Adrenal gland (tissue), 12 donors: Measurements from ENCODE around the gene RUNX1. TPM values are rescaled to one million over a fixed set of nuclear protein-coding genes. Genes with fewer than 3 reads are reported as not detected.

Source experiments
- DNase-seq, 7 donors: peaks; one replicate each; pipeline ENCODE4 v3.0.0-alpha.2; 2019 to 2020
- H3K27ac ChIP-seq, 5 donors: fragments of 200-600 bp; sonication (generic) in 4 of 5; 1 replicate in 3 of 5; 2 replicates in 2 of 5; pipeline versions ENCODE4 v1.5.1 to v1.8.0; 2016 to 2020; ENCODE audit warnings: mild to moderate bottlenecking in 1 of 5
- H3K27me3 ChIP-seq: fragments of 200-600 bp; 2 replicates; pipeline ENCODE4 v1.8.0; 2021
- H3K36me3 ChIP-seq, 2 donors: fragments of 200-600 bp; replicated peaks in 1 of 2; 1 replicate in 1 of 2; 2 replicates in 1 of 2; pipeline versions ENCODE4 v1.5.1 to v1.8.0; 2018 to 2022
- H3K4me1 ChIP-seq, 2 donors: fragments of 200-600 bp; replicated peaks in 1 of 2; 1 replicate in 1 of 2; 2 replicates in 1 of 2; pipeline versions ENCODE4 v1.5.1 to v1.8.0; 2018 to 2021
- H3K4me3 ChIP-seq, 4 donors: fragments of 200-600 bp; sonication (generic) in 3 of 4; one replicate each; pipeline ENCODE4 v1.5.1; 2016 to 2018
- H3K9me3 ChIP-seq, 3 donors: fragments of 200-600 bp; sonication (generic) in 1 of 3; replicated peaks in 1 of 3; 1 replicate in 2 of 3; 2 replicates in 1 of 3; pipeline versions ENCODE4 v1.5.1 to v1.8.0; 2016 to 2021
- POLR2A ChIP-seq, 2 donors: fragments of 450-650 bp; IDR thresholded peaks; one replicate each; pipeline ENCODE4 v1.6.1; 2017; ENCODE audit warnings: antibody characterized with exemption in 2 of 2, mild to moderate bottlenecking in 2 of 2, moderate library complexity in 1 of 2
- WGBS, 4 donors: extraction: QIAGEN DNeasy Blood & Tissue Kit in 2 of 4; methylation state at CpG; one replicate each; pipeline versions ENCODE4 v1.1.5 to v1.1.7; 2013 to 2017; 5-methylcytosine and 5-hydroxymethylcytosine counted together
- intact Hi-C, 2 donors: fragments of 100-400 bp; cut with DNase I; formaldehyde crosslinking; loops; one replicate each; pipeline versions ENCODE4 v1.14.1 to v1.15.0; 2022 to 2023
- polyA plus RNA-seq, 3 donors: library from polyadenylated mRNA; stranded (reverse); fragments of 200-250 nt in 2 of 3; fragments of 350-450 nt in 1 of 3; fragmentation: Illumina TruSeq in 1 of 3; extraction: RNeasy Lipid Tissue Mini Kit (QIAGEN cat#74804) in 1 of 3; gene quantifications; one replicate each; pipeline ENCODE4 v1.2.3, GENCODE V29; 2013 to 2014
- total RNA-seq, 9 donors: library from RNA; depleted of rRNA in 4 of 9; stranded (reverse); fragments of >200 nt in 4 of 9; fragments of 120-200 nt in 1 of 9; fragmentation: NEBNext Ultra II Directional in 1 of 9; extraction: Animal tissue kit (Norgen Biotek cat#: 25700) in 1 of 9; gene quantifications; one replicate each; pipeline versions ENCODE4 v1.1.0 to v1.2.4, GENCODE V29; 2013 to 2023
- TF ChIP-seq, protein P1 (sequence below), 6 experiments: fragments of 450-650 bp in 4 of 6; fragments of 200-600 bp in 2 of 6; sonication (generic) in 1 of 6; IDR thresholded peaks; 1 replicate in 5 of 6; 2 replicates in 1 of 6; pipeline versions ENCODE4 v1.5.1 to v1.8.0; 2016 to 2021; ENCODE audit warnings: antibody characterized with exemption in 6 of 6, mild to moderate bottlenecking in 2 of 6, moderate library complexity in 1 of 6
- donor health status: healthy with polysubstance abuse.
- donor health status: Bipolar disorder and iron deficiency.
- donor health status: DM: yes; HTN: yes; CAD: no.
- donor health status: DM: no; HTN: no; CAD: no.
- donor health status: DM: no; HTN: no; CAD: no.
- donor health status: DM: yes; HTN: yes; CAD: no.

The RUNX1 gene
- total and polyA plus RNA-seq, 12 donors: 0.83 to 27.2 (median 8.2) TPM

DNA sequence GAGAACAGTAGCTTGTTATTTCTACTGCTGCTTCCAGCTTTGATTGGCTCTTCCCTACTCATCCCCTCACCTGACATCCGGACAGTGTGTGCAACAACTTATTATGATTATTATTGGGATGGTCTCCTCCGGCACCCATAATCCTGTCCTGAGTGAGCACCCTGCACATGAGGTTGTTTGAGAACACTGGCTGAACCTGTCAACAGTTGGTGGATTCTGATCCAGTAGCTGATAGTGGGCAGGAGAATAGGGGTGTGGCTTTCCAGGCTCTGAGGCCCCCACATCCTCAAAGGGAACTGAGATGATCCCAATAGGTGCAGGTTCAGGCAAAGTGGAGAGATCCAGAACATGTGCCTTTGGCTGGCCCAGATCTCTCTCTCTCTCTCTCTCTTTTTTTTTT is 60.5 kb downstream of the RUNX1 start:
- Histone ChIP-seq H3K27me3 (peaks cover 4% of the 10 kb centered on the region), H3K4me1 (peaks cover 0 to under 1% of the 10 kb centered on the region in 2 donors), H3K9me3 (no peaks in the 10 kb centered on the region), H3K4me3 (no peak overlapping the region), H3K36me3 (no peaks in the 10 kb centered on the region), H3K27ac (no peak overlapping the region)
- TF ChIP-seq POLR2A (IDR thresholded peaks at IDR 0.05): no peak
- TF ChIP-seq, protein P1, sequence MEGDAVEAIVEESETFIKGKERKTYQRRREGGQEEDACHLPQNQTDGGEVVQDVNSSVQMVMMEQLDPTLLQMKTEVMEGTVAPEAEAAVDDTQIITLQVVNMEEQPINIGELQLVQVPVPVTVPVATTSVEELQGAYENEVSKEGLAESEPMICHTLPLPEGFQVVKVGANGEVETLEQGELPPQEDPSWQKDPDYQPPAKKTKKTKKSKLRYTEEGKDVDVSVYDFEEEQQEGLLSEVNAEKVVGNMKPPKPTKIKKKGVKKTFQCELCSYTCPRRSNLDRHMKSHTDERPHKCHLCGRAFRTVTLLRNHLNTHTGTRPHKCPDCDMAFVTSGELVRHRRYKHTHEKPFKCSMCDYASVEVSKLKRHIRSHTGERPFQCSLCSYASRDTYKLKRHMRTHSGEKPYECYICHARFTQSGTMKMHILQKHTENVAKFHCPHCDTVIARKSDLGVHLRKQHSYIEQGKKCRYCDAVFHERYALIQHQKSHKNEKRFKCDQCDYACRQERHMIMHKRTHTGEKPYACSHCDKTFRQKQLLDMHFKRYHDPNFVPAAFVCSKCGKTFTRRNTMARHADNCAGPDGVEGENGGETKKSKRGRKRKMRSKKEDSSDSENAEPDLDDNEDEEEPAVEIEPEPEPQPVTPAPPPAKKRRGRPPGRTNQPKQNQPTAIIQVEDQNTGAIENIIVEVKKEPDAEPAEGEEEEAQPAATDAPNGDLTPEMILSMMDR (IDR thresholded peaks at IDR 0.05): no peak
- intact Hi-C loops: no loop called here
- DNase-seq: no peak
- WGBS, 4 donors: 83 to 100% (median 94%) methylated on average over 2 of the region's 2 CpGs

DNA sequence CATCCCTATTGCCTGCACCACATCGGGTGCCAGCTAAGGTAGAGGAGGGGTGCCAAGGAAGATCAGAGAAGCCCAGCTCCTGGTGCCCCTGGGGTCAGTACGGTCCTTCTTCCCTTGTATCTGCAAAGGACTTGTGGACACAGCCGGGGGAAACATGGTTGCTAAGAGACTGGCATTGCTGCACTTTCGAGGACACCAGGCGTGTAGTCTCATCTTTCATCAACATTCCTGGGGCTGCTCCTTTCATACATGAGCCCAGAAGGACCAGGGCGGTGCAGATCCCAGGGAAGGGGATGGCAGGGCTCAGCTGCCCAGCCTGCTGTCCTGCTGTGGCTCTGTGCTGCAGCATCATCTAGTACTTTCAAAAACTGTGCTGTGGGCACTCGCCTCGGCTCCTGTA is 61.0 kb downstream of the RUNX1 start:
- Histone ChIP-seq H3K4me3 (no peak overlapping the region), H3K4me1 (peaks cover 0 to 5% of the 10 kb centered on the region in 2 donors)
- intact Hi-C loops: no loop called here

DNA sequence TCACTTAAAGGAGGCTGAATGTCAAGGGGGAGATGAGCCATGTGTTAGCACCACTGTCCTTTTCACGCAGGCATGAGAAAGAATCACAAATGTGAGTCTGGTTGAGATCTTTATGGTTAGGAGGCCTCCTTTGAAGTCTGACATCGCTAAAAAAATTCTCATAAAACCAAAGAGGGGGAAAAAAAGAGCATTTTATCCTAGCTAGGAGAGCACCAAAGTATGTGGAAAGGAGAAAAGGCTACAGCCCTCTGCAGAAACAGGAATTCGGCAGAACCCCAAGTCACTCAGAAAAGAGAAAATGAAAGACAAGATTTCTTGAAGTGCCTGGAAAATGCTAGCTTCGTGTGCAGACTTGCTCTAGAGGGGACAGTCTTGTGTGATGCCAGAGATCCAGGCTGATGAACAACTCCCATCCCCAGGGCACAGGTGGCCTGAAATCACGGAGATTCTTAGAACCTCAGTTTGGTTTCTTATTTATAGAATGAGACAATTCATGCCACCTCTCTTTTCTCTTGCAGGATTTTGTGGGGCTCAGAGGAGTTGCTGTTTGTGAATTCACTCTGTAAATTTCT is 61.5 kb downstream of the RUNX1 start:
- no peak overlapping the region for H3K27ac ChIP-seq
- intact Hi-C loops: no loop called here
- peaks cover 0 to 5% of the 10 kb centered on the region in 2 donors for H3K4me1 ChIP-seq

More for the DNA sequence above, 61.0 kb downstream of the RUNX1 start:
- H3K9me3 ChIP-seq: no peaks in the 10 kb centered on the region
- peaks cover 4% of the 10 kb centered on the region for H3K27me3 ChIP-seq
- TF ChIP-seq POLR2A (IDR thresholded peaks at IDR 0.05): no peak
- TF ChIP-seq, protein P1 (IDR thresholded peaks at IDR 0.05): no peak
- H3K36me3 ChIP-seq: no peaks in the 10 kb centered on the region
- 63 to 79% (median 72%) methylated on average over 6 to 8 of the region's 8 CpGs for WGBS, 4 donors
- no peak overlapping the region for H3K27ac ChIP-seq
- no peak for DNase-seq

DNA sequence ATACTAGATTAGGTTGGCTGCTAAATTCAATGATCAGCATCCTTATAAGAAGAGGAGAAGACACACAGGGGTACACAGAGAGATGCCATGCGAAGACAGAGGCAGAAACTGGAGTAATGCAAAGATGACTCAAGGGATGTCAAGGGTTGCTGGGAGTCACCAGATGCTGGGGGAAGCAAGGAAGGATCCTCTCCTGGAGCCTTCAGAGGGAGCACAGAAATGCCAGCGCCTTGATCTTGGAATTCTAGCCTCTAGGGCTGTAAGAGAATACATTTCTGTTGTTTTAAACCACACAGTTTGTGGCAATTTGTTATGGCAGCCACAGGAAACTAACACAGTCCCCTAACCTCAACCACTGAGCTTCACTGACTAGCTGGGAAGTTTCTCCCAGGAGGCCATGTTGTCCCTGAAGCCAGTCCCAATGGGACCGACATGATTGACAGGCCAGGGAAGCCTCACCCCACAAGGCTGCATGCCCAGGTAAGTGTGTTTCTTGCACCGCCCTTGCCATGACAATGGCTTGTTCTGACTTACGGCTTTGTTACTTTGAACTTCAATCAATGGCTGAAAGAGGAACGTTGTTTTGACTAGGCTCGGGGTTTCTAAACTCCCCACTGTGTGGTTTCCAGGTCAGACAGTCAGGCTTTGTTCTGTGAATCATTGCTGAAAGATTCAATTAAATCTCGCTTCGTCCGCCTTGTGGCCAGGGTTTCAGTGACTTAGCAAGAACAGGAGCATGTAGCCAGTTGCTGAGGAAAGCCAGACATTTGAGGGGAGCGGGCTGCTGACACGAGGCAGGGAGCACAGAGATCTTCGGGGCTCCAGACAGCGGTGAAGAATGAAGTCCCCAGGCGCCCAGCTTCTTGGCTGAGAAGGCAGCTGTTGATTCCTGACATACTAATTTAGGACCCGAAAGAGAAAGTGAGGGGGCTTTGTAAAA is 62.3 kb downstream of the RUNX1 start:
- intact Hi-C loops: no loop called here
- no peak for DNase-seq
- TF ChIP-seq POLR2A (IDR thresholded peaks at IDR 0.05): no peak
- TF ChIP-seq, protein P1 (IDR thresholded peaks at IDR 0.05): no peak
- peaks cover 0 to 5% of the 10 kb centered on the region in 2 donors for H3K4me1 ChIP-seq
- no peaks in the 10 kb centered on the region for H3K9me3 ChIP-seq
- peaks cover 4% of the 10 kb centered on the region for H3K27me3 ChIP-seq
- WGBS, 4 donors: 54 to 71% (median 66%) methylated on average over 16 of the region's 16 CpGs
- H3K36me3 ChIP-seq: no peaks in the 10 kb centered on the region
- H3K4me3 ChIP-seq: no peak overlapping the region
- no peak overlapping the region for H3K27ac ChIP-seq

More for the DNA sequence above, 61.5 kb downstream of the RUNX1 start:
- Histone ChIP-seq H3K36me3 (no peaks in the 10 kb centered on the region), H3K4me3 (no peak overlapping the region), H3K9me3 (no peaks in the 10 kb centered on the region), H3K27me3 (peaks cover 4% of the 10 kb centered on the region)
- 49 to 63% (median 52%) methylated on average over 5 of the region's 5 CpGs for WGBS, 4 donors
- no peak for TF ChIP-seq POLR2A (IDR thresholded peaks at IDR 0.05)
- TF ChIP-seq, protein P1 (IDR thresholded peaks at IDR 0.05): no peak
- no peak for DNase-seq
